GM18861 (cell line): ENCODE data around the gene TAOK1.

Source experiments
- ATAC-seq: cut with Tn5 transposase; IDR thresholded peaks from one replicate; pipeline ENCODE4 v1.9.1; 2021; ENCODE audit not compliant: unreplicated experiment

The TAOK1 gene

GRCh38 chr17:29593591-29594518 lies 203.7 kb downstream of the TAOK1 start:
- no peak for ATAC-seq

- no peak for ATAC-seq
Measured at GRCh38 chr17:29594519-29595090, 204.4 kb downstream of the TAOK1 start.

- ATAC-seq, result no peak
Measured at GRCh38 chr17:29595107-29595942, 205.2 kb downstream of the TAOK1 start.

GRCh38 chr17:29595943-29596774 lies 206.0 kb downstream of the TAOK1 start:
- no peak for ATAC-seq

- ATAC-seq, result no peak
Measured at GRCh38 chr17:29596811-29597210, 206.6 kb downstream of the TAOK1 start.

GRCh38 chr17:29597361-29598172 lies 207.4 kb downstream of the TAOK1 start:
- ATAC-seq, result no peak
